HG03175 (cell line): Measurements from ENCODE around the gene MED31.
"Not testable (repeated sequence)": the region's sequence is repeated elsewhere in the genome, so short reads cannot be mapped to it uniquely, and the experiment has no call there.

Source experiments
- ATAC-seq: cut with Tn5 transposase; IDR thresholded peaks from one replicate; pipeline ENCODE4 v1.9.1; 2021; ENCODE audit warnings: mild to moderate bottlenecking, moderate library complexity; ENCODE audit not compliant: unreplicated experiment

Gene MED31

GRCh38 chr17:6677946-6678345 lies 26.5 kb upstream of the MED31 start:
- no peak for ATAC-seq

GRCh38 chr17:6677158-6677831 lies 25.9 kb upstream of the MED31 start:
- no peak for ATAC-seq

DNA sequence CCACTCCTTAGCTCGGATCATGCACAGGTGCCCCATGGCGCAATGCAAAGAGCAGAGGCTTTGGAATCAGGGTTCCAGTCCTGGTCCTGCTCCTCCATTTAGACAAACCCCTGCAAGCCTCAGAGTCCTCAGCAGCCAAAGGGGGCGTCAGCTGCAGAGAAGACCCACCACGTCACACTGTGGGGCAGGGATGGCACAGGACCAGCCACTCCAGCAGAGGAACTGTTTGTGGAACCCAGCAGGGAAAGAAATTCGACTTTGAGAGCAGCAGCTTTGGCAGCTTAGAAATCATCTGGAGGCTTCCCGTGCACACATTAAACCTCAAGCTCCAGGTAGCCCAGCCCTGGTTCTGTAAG lies 25.4 kb upstream of the MED31 start:
- no peak for ATAC-seq

DNA sequence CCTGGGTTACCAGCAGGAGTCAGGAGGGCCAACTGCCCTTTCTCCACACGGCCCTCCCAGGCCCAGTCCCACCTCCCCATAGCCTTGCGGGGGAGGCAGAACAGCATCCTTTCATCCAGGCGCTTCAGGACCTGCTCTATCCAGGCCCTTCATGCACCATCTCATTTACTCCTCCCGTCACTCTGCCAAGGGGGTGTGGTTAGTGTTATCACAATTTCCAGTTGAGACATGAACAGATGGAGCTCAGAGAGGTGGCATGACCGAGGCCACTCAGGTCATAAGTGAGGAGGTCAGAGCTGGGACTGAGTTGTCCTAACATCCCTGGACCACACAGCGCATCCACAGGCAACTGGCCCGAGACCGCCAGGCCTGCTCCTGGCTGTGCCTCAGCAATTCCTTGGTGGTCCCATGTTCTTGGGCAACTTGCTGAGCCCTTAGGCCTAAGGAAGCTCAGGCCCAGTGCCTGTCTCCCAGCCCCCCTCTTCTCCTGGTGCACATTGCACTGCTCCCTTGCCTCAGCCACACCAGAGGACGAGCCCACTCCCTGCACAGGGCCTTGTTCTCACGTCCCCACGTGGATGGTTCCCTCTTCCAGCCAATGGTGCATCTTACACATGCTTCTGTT lies 23.9 kb upstream of the MED31 start:
- ATAC-seq: no peak

GRCh38 chr17:6674586-6674985 lies 23.2 kb upstream of the MED31 start:
- no peak for ATAC-seq

GRCh38 chr17:6671431-6671830 lies 20.0 kb upstream of the MED31 start:
- no peak for ATAC-seq

GRCh38 chr17:6670999-6671398 lies 19.6 kb upstream of the MED31 start:
- no peak for ATAC-seq

DNA sequence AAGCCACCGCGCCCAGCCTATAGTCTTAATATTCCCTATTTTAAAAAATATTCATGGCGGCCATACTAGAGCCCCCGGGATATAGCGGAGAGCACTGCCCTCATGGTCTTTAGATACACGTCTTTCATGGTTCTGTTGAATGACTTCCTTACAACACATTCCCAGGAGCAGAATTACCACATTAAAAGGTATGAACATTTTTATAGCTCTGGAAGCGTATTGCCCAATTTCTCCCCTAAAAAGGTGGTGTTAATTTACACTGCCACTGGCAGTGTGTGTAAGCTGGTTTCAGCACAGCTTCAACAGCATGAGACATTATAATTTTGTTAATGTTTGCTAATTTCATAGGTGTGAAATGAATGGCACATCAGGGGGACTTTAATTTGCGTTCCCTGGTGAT lies 19.2 kb upstream of the MED31 start:
- no peak for ATAC-seq

DNA sequence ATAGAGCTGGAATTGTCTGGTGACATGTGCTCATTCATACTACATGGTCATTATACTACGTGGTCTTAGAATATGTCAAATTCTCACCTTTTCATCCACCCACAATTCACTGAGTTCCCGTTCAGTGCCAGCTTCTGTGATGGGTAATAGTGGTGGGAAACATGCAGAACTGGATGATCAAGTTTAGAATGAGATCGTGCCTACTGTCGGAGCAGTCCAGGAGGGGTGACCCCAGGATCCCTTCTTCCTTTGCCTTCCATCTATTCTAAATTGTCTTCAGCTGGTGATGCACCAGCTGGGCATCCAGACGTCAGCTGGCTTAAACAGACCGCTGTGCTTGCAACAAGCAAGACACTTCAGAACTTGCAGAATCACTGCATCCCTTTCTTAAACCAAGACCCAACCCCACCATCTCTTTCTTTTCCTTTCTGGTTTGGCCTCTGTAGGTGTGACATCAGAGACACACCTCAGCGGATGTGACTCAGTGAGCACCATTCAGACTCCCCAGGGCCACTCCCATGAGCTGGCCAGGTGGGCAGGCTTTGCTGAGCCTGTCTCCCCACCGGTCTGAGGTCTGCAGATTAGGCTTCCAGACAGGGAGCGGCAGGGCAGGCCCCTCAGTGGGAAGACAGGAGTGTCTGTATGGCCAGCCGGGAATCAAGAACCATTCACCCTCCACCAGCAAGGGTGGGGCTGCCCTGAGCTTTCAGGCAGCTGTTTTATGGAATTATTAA lies 18.2 kb upstream of the MED31 start:
- ATAC-seq: no peak

- ATAC-seq: no peak
These were observed 17.5 kb upstream of the MED31 start for GRCh38 chr17:6668727-6669425.

- no peak for ATAC-seq
These were observed 16.8 kb upstream of the MED31 start for GRCh38 chr17:6668219-6668618.

DNA sequence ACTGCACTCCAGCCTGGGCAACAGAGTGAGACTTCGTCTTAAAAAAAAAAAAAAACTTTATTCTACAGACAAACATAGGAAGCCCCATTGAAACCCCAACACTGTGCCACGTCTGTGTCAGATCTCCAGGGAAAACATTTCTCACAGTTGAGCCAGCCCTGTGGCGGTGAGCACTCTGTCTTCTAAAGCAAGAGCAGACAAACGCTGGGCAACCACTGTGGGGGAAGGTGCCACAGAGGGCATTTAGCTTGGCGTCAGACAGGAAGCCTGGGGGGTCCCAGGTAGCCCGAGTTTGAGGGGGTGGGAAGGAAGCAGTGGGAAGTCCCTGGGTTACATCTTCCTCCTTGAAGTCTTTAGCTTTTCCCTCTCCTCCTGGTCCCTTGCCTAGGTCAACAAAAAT lies 16.1 kb upstream of the MED31 start:
- no peak for ATAC-seq

GRCh38 chr17:6666557-6666956 lies 15.2 kb upstream of the MED31 start:
- ATAC-seq: no peak

DNA sequence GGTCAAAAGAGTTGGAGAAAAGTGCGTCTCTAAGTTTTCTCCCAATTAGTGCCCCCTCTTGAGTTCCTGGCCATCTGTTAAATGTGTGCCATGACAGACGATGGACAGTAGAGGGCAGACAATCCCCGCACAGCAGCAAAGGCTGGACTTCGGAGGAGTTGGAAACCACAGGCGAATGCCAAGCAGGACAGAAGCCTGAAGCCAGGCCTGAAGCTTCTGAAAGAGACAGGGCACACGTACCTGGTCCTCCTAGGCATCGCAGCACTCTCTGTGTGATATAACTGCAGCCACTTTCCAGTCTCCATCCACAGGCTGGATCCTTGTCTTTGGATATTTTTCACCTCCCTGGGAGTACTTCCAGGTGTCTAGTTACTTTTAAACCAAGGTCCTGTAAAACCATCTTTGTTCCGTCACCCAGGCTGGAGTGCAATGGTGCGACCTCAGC lies 14.7 kb upstream of the MED31 start:
- no peak for ATAC-seq

GRCh38 chr17:6663200-6663599 lies 11.8 kb upstream of the MED31 start:
- not testable (repeated sequence) for ATAC-seq

- ATAC-seq: no peak
These were observed 10.1 kb upstream of the MED31 start for GRCh38 chr17:6661464-6661848.

- peak; percentile 80 for ATAC-seq
These were observed 9.5 kb upstream of the MED31 start for GRCh38 chr17:6660805-6661463.

DNA sequence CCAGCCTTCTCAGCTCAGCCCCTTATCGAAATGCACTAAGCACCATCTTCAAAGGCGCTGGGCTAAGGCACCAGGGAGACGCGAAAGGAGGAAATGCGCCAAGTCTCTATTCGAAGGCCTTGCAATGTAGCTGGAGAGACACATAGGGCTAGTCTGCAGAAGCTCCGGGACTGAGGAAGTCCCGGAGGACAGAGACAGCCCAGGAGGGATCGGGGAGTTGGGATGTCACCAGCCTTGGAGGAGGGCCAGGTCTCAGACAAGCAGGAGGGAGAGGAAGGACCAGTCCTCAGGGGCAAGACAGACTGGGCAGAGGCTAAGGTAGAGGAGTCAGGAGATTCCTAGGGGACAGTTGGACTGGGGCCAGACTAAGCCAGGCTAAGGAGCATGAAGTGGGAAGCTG lies 8.7 kb upstream of the MED31 start:
- no peak for ATAC-seq

GRCh38 chr17:6658411-6658810 lies 7.0 kb upstream of the MED31 start:
- not testable (repeated sequence) for ATAC-seq

GRCh38 chr17:6657633-6658287 lies 6.4 kb upstream of the MED31 start:
- ATAC-seq: no peak
